Kidney glomerular epithelial cell (primary cell): ENCODE measurements around the gene PGM1.

Experiments
- DNase-seq: peaks from one replicate; lab custom pipeline; 2025; lab: John Stamatoyannopoulos, UW

Gene PGM1

GRCh38 chr1:63701187-63701586 lies 108.0 kb downstream of the PGM1 start:
- DNase-seq, result no peak

- no peak for DNase-seq
Measured at GRCh38 chr1:63703701-63704107, 110.5 kb downstream of the PGM1 start.

GRCh38 chr1:63704443-63704842 lies 111.2 kb downstream of the PGM1 start:
- peak; percentile 42 for DNase-seq

GRCh38 chr1:63705078-63705477 lies 111.9 kb downstream of the PGM1 start:
- DNase-seq, result peak; percentile 34

GRCh38 chr1:63709267-63709828 lies 116.1 kb downstream of the PGM1 start:
- DNase-seq, result no peak
